HPDE6-E6E7 (cell line): ENCODE measurements around the gene GPR4.
A peak's percentile ranks its signal among the peaks of the same experiment; 100 is the strongest.

ENCODE experiments used
- DNase-seq: peaks from one replicate; pipeline ENCODE4 v3.0.0; 2011; ENCODE audit warnings: missing footprints; ENCODE audit errors: extremely low spot score

GPR4 gene

GRCh38 chr19:45589768-45590167 lies 12.2 kb downstream of the GPR4 start:
- DNase-seq = no peak

- DNase-seq = no peak
Measured at GRCh38 chr19:45587873-45588272, 14.1 kb downstream of the GPR4 start.

- no peak for DNase-seq
Measured at GRCh38 chr19:45585158-45585577, 16.8 kb downstream of the GPR4 start.

GRCh38 chr19:45584332-45585157 lies 17.5 kb downstream of the GPR4 start, which contains the start of gene OPA3:
OPA3 (minus strand) TSS chr19:45584802; CDS start chr19:45584764, 38 bp downstream.
- DNase-seq = peak; percentile 97

GRCh38 chr19:45581576-45581975 lies 20.4 kb downstream of the GPR4 start:
- no peak for DNase-seq

GRCh38 chr19:45578861-45579260 lies 23.2 kb downstream of the GPR4 start:
- no peak for DNase-seq

GRCh38 chr19:45577111-45577905 lies 24.7 kb downstream of the GPR4 start:
- DNase-seq = peak; percentile 94

- DNase-seq = no peak
Measured at GRCh38 chr19:45576682-45577081, 25.3 kb downstream of the GPR4 start.

GRCh38 chr19:45575216-45575615 lies 26.8 kb downstream of the GPR4 start:
- DNase-seq = no peak

GRCh38 chr19:45574526-45574925 lies 27.5 kb downstream of the GPR4 start:
- no peak for DNase-seq

GRCh38 chr19:45571457-45572220 lies 30.4 kb downstream of the GPR4 start:
- no peak for DNase-seq

GRCh38 chr19:45569619-45570421 lies 32.2 kb downstream of the GPR4 start:
- no peak for DNase-seq

GRCh38 chr19:45568732-45569131 lies 33.3 kb downstream of the GPR4 start:
- peak; percentile 60 for DNase-seq

- no peak for DNase-seq
Measured at GRCh38 chr19:45567609-45568008, 34.4 kb downstream of the GPR4 start.

GRCh38 chr19:45564131-45564780 lies 37.8 kb downstream of the GPR4 start:
- DNase-seq = no peak

- DNase-seq = no peak
Measured at GRCh38 chr19:45560686-45561085, 41.3 kb downstream of the GPR4 start.

GRCh38 chr19:45560038-45560437 lies 42.0 kb downstream of the GPR4 start:
- DNase-seq = no peak

GRCh38 chr19:45558399-45558878 lies 43.6 kb downstream of the GPR4 start:
- peak; percentile 41 for DNase-seq

GRCh38 chr19:45556835-45557234 lies 45.2 kb downstream of the GPR4 start:
- no peak for DNase-seq

GRCh38 chr19:45554481-45554880 lies 47.5 kb downstream of the GPR4 start:
- no peak for DNase-seq

GRCh38 chr19:45553464-45553863 lies 48.5 kb downstream of the GPR4 start:
- DNase-seq = no peak
